Measurements from ENCODE around the gene BMPR1B. TPM values are rescaled to one million over a fixed set of nuclear protein-coding genes. Genes with fewer than 3 reads are reported as not detected.

Gene BMPR1B
- total RNA-seq, 1 experiment from 2014 or later = not detected

GRCh38 chr4:94849901-94850300 lies 92.1 kb downstream of the BMPR1B start:
- POLR2A ChIA-PET = no interaction called here
- Histone ChIP-seq H3K9me2 (ENCODE audit: insufficient read depth) (no peaks in the 10 kb centered on the region), H3K27ac (ENCODE audit: low read depth, low read length) (no peak overlapping the region), H3K36me3 (ENCODE audit: control insufficient read depth in 1 of 2, insufficient read depth in 2 of 2, low read length in 2 of 2) (no peaks in the 10 kb centered on the region), H3K4me1 (ENCODE audit: control insufficient read depth in 1 of 2, insufficient read depth in 2 of 2, low read length in 2 of 2) (no peaks in the 10 kb centered on the region), H3K4me2 (ENCODE audit: low read length) (no peak overlapping the region), H2AFZ (ENCODE audit: low read depth, low read length, poor library complexity, severe bottlenecking) (no peak overlapping the region), H3K4me3 (replicated peaks in 1 of 2; ENCODE audit: low read depth in 1 of 2, low read length in 2 of 2) (no peak overlapping the region), H3K9me3 (ENCODE audit: control insufficient read depth in 1 of 2, insufficient read depth in 1 of 2, low read depth in 1 of 2, low read length in 2 of 2) (no peaks in the 10 kb centered on the region), H3K27me3 (ENCODE audit: insufficient read depth, low read length) (no peaks in the 10 kb centered on the region), H3K9ac (ENCODE audit: low read length) (no peak overlapping the region), H4K20me1 (ENCODE audit: insufficient read depth) (no peaks in the 10 kb centered on the region), H3K79me2 (ENCODE audit: insufficient read depth, low read length) (no peaks in the 10 kb centered on the region)
- no peak for ATAC-seq
- TF ChIP-seq EZH2phosphoT487 (IDR thresholded peaks at IDR 0.05; ENCODE audit: borderline replicate concordance) (no peak), POLR2A (IDR thresholded peaks at IDR 0.05; ENCODE audit: borderline replicate concordance, extremely low read depth, insufficient read depth, insufficient read length) (no peak), CBX3 (IDR thresholded peaks at IDR 0.05; ENCODE audit: low read depth) (no peak), ZNF274 (IDR thresholded peaks at IDR 0.05; ENCODE audit: low read depth, low read length) (no peak), SIN3A (IDR thresholded peaks at IDR 0.05; ENCODE audit: low read depth) (no peak), CTCF (IDR thresholded peaks at IDR 0.05 in 2 of 3, conservative IDR thresholded peaks at IDR 0.05 in 1 of 3; ENCODE audit: borderline replicate concordance in 1 of 3, insufficient read depth in 1 of 3, low read depth in 2 of 3, low read length in 2 of 3) (no peak), FOSL1 (IDR thresholded peaks at IDR 0.05; ENCODE audit: low read depth) (no peak), SP1 (IDR thresholded peaks at IDR 0.05; ENCODE audit: low read depth) (no peak)
- DNase-seq (ENCODE audit: low read depth, low spot score) = no peak
- intact Hi-C loops (cut with micrococcal nuclease) = no loop called here
- RAD21 ChIA-PET (ENCODE audit: low non-redundant PET in 1 of 2, low total read pairs in 2 of 2, uncharacterized antibody in 2 of 2, unreplicated experiment in 2 of 2) = no interaction called here
- no TSS peak for BruUV-seq (replicated peaks)
- CTCF ChIA-PET = no interaction called here

GRCh38 chr4:94852616-94853015 lies 94.9 kb downstream of the BMPR1B start:
- Histone ChIP-seq H3K36me3 (ENCODE audit: control insufficient read depth in 1 of 2, insufficient read depth in 2 of 2, low read length in 2 of 2) (no peaks in the 10 kb centered on the region), H3K79me2 (ENCODE audit: insufficient read depth, low read length) (no peaks in the 10 kb centered on the region), H3K9ac (ENCODE audit: low read length) (no peak overlapping the region), H3K9me2 (ENCODE audit: insufficient read depth) (no peaks in the 10 kb centered on the region), H3K4me3 (replicated peaks in 1 of 2; ENCODE audit: low read depth in 1 of 2, low read length in 2 of 2) (no peak overlapping the region), H3K4me1 (ENCODE audit: control insufficient read depth in 1 of 2, insufficient read depth in 2 of 2, low read length in 2 of 2) (no peaks in the 10 kb centered on the region), H2AFZ (ENCODE audit: low read depth, low read length, poor library complexity, severe bottlenecking) (no peak overlapping the region), H3K27me3 (ENCODE audit: insufficient read depth, low read length) (no peaks in the 10 kb centered on the region), H3K9me3 (ENCODE audit: control insufficient read depth in 1 of 2, insufficient read depth in 1 of 2, low read depth in 1 of 2, low read length in 2 of 2) (no peaks in the 10 kb centered on the region), H4K20me1 (ENCODE audit: insufficient read depth) (no peaks in the 10 kb centered on the region), H3K27ac (ENCODE audit: low read depth, low read length) (no peak overlapping the region), H3K4me2 (ENCODE audit: low read length) (no peak overlapping the region)
- ATAC-seq (no peak), DNase-seq (ENCODE audit: low read depth, low spot score) (no peak)
- ChIA-PET CTCF (no interaction called here), RAD21 (ENCODE audit: low non-redundant PET in 1 of 2, low total read pairs in 2 of 2, uncharacterized antibody in 2 of 2, unreplicated experiment in 2 of 2) (no interaction called here), POLR2A (no interaction called here)
- TF ChIP-seq SIN3A (IDR thresholded peaks at IDR 0.05; ENCODE audit: low read depth) = no peak
- TF ChIP-seq EZH2phosphoT487 (IDR thresholded peaks at IDR 0.05; ENCODE audit: borderline replicate concordance) = no peak
- no peak for TF ChIP-seq TCF7L2 (IDR thresholded peaks at IDR 0.05; ENCODE audit: borderline replicate concordance, extremely low read depth, insufficient read depth, insufficient read length)
- intact Hi-C loops (cut with micrococcal nuclease) = no loop called here
- BruUV-seq (replicated peaks) = no TSS peak

Measured in HCT116 (cell line).